GM12892 (cell line): Measurements from ENCODE around the gene TCF12.

Experiments used
- DNase-seq: peaks from one replicate; pipeline ENCODE4 v3.0.0; 2011; ENCODE audit not compliant: insufficient read length
- FAIRE-seq: peaks from 2 replicates; lab custom pipeline; 2011; peaks lifted over from hg19 to GRCh38; lab: Jason Lieb, UNC
- POLR2A ChIP-seq: IDR thresholded peaks from 2 replicates; pipeline ENCODE4 v1.6.1; 2011; ENCODE audit warnings: low read depth, low read length, control low read depth
- POLR2AphosphoS5 ChIP-seq: IDR thresholded peaks from 2 replicates; pipeline ENCODE4 v1.6.1; 2011; ENCODE audit warnings: low read depth, low read length, control low read depth
- TAF1 ChIP-seq: IDR thresholded peaks from 2 replicates; pipeline ENCODE4 v1.6.1; 2011; ENCODE audit warnings: low read depth, mild to moderate bottlenecking, control low read depth, low read length, borderline replicate concordance

Gene TCF12

DNA sequence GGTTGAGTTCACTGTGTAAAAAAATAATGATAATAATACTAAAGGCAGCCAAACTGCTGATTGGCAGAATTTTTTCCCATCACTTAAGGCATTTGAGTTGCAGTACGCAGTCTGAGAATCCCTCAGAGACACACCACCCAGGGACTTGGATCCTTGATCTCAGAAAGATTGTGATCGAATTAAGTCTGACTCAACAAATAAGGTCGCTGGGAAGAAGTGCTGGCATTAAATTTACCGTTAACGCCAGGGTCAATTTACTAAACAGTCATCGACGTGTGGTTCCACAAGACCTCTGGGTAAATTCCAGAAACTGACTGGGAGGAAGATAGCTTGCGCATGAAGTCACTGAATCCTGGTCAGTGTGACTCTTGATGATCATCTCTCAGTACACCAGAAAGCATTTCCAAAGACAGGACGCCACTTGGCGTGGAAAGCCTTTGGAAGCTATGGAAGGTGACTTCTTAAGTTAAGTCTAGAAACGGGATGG is 409.6 kb downstream of the TCF12 start:
- no peak for FAIRE-seq
- DNase-seq, result no peak
- TF ChIP-seq POLR2A (no peak), TAF1 (no peak), POLR2AphosphoS5 (no peak)

DNA sequence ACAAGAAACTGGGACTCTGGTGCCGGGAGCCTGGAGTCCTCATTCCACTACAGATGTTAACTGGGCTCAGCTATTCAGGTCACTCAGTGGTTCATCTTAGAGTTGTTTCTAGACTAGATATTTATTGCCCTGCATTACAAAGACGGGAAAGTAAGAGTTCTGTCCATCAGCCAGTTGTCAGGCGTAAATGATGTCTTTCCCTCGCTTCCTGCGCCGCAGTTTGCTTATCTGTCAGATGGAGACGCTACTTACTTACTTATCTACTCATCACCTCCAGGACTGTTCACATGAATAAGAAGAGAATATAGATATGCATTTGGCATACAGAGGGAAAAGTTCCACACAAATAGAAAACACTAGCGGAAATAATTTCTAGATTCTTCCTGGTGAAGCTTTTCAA is 410.0 kb downstream of the TCF12 start:
- FAIRE-seq (no peak), DNase-seq (no peak)
- TF ChIP-seq POLR2A (no peak), POLR2AphosphoS5 (no peak), TAF1 (no peak)

DNA sequence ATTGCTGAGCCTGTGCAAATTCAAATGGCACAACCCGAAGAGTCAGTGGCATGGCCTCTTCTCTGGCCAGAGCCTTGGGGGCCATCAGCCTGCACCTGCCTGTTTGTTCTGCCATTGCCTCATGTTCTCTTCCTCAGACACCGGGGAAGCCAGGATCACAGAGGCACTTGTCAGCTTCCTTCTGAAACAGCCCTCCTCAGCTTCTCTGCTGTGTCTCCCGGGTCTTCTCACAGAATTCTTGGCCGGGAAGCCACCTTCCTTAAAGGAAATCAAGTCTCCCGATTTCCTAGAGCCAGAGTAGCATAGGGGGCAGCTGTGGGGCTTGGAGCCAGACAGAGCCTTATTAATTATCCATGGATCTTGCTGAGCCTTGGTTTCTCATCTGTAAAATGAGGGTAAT is 410.5 kb downstream of the TCF12 start:
- no peak for TF ChIP-seq TAF1
- TF ChIP-seq POLR2AphosphoS5, result no peak
- TF ChIP-seq POLR2A, result no peak
- DNase-seq, result no peak
- no peak for FAIRE-seq

DNA sequence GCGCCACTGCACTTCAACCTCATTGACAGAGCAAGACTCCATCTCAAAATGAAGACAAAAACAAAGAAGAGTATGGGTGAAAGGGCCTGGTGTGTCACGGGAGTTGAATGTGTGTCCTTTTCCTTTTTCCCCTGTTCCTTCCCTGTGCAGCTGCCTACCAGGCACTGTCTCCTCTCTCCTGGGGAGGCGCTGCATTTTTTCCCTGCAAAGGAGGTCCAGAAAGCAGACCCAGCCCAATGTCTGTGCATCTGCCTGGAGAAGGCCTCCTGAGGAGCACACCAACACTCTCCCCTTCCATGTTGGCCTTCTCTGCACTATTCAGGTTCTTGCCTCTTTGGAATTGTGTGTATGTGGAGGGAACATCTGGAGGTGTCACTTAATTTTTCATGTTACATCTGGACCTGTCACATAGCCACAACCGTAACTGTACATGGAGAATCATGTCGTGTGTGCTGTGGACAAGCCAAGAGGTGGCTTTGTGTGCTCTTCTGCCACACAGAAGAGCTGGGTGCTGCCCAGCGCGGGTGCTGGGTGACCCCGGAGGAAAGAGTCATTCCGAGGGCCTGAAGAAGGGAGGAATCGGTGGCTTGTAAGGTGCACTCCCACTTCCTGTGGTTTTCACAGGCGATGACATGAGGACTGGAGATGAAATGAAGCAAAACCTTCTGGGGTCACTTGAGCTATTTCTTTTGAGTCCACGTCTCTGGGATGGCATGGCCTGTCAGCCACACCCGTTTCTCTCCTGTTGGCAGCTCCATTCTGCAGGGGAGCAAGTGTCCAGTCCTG is 411.3 kb downstream of the TCF12 start:
- no peak for DNase-seq
- TF ChIP-seq POLR2AphosphoS5 (no peak), TAF1 (no peak), POLR2A (no peak)
- FAIRE-seq, result no peak

DNA sequence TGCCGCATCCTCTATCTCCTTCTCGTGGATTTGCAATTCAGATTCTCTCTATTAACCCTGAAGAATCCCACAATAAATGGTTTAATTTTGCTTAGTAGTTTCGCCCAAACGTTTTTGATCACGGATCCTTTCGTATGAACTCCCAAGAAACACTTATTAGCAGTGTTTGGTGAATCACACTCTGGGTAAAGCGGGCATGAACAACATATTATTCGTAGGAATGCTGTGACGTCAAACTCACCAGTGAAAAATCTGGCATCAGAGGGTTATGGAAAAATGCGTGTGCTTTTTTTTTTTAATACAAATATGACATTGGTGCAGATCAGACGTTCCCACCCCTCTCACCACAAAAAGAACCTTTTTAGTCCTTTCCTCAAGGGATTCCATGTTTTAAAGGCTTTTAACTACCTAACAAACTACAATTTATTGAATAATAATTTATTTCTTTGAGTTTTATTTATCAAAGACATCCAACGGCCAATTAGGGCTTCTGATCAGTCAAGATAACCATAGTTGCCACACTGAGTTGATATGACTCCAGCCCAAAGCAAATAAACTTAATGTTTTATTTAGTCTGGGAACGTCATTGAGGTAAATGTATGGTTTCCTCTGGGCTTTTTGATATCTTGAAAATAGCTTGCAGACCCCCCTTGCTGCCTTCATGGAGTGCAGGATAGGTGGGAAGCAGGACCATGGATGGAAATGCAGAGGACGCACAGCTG is 412.3 kb downstream of the TCF12 start:
- FAIRE-seq (no peak), DNase-seq (no peak)
- TF ChIP-seq POLR2A (no peak), POLR2AphosphoS5 (no peak), TAF1 (no peak)

DNA sequence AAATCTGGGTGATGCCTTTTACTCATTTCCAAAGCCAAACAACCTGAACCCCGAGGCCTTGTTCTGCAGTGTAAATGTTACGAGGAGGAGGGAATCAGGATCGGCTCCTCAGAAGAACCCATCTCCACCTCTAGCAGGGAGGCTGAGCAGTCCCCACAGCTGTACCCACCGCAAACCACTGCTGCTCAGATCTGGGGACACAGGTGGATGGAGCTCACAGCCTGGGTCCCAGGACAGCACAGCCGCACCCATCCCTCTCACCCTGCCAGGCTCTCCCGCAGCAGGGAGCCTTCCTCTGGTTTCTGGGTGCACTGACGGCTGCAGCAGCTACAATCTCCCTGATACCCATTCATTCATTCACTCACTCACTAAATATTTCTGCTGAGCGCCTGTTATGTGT is 413.9 kb downstream of the TCF12 start:
- FAIRE-seq, result no peak
- no peak for DNase-seq
- TF ChIP-seq TAF1 (no peak), POLR2A (no peak), POLR2AphosphoS5 (no peak)

DNA sequence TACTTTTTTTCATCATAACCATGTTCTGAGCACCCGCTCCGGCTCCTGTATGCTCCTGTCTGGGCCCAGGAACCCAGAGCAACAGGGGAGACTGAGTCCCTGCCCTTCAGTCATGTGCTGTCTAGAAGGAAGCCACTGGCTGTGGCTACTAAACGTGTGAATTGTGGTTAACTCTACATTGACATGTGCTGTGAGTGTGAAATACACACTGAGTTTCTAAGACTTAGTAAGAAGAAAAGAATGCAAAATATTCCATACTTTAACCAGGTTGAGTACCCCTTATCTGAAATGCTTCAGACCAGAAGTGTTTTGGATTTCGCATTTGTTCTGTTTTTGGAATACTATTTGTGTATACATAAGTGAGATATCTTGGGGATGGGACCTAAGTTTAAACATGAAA is 415.0 kb downstream of the TCF12 start:
- FAIRE-seq (no peak), DNase-seq (no peak)
- no peak for TF ChIP-seq POLR2AphosphoS5
- no peak for TF ChIP-seq TAF1
- no peak for TF ChIP-seq POLR2A

DNA sequence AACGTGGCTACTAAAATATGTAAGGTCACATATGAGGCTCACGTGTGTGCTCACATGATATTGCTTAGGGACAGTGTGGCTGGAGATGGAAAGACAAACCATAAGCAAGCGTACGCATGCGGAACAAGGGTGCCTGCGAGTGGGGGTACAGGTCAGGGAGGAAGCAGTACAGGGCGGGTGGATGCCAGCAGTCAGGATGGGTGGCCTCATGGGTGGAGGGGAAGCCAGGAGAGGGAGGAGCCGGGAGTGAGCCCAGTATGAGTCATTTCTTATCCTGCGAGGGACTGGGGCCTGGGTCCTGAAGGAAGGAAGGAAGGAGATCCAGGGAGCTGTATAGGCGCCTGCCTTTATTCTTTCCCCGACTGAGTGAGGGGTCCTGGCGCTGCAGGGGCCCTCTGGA is 415.8 kb downstream of the TCF12 start:
- FAIRE-seq (no peak), DNase-seq (no peak)
- TF ChIP-seq POLR2A (no peak), POLR2AphosphoS5 (no peak), TAF1 (no peak)

DNA sequence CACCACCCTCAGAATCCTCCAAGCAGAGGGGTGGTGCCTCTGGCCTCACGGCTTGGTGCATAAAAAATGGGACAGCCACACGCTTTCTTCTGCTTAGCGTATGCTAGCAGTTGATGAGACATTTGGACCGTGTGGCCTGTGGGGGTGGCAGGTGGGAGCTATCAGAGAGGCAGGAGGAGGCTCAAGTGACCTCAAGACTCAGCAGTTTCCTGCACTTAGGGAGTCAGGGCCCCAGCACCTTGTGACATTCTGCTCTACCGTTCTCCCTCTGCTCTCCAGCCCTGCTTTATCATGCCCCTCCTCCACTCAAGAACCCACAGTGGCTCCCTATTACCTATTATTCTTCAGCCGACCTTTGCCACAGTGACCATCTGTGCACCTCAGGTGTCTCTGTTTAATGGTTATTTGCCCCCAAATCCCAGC is 416.9 kb downstream of the TCF12 start:
- DNase-seq (no peak), FAIRE-seq (no peak)
- TF ChIP-seq TAF1, result no peak
- TF ChIP-seq POLR2AphosphoS5, result no peak
- no peak for TF ChIP-seq POLR2A

DNA sequence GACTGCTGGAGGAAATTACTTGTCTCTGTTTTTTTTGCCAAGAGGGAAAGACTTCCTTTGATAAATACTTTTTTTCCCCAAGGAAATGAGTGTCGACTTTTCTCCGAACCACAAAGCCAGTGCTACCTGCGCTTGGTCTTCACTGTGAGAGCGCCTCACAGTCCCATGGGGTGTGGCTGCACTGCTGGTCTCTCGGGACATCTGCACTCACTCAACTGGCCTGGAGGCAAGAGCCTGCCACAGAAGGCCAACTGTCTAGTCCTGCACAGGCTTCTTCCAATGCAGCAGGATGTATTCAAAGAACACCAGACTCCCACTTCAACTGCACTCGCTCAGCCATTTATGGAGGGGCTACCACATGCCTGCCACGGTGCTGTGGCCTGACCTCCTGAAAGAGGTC is 417.3 kb downstream of the TCF12 start:
- TF ChIP-seq POLR2A (no peak), TAF1 (no peak), POLR2AphosphoS5 (no peak)
- DNase-seq (no peak), FAIRE-seq (no peak)

DNA sequence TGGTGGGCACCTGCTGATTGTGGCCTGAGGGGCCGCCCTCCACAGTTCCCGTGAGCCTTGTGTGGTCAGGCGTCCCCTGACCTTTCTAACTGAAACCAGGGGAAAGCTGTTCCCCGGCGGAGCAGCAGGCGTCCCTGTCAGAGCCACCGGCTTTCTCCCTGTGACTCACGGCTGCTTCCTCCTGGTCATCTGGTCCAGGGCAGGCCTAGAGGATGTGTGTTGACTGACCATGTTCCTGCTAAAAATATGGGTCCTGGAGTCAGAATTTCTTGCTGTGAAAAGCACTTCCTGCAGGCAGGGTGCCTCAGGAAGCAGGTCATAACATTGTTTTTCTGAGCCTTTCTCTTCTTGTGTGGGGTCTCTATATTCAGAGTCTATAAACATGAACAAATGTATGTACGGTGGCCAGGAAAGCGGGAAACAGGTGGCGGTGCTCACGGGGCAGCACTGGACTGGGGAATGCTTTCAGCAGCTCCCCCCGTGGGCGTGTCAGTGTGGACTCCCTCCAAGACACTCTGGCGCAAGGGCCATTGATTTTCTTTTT is 419.5 kb downstream of the TCF12 start:
- DNase-seq (no peak), FAIRE-seq (no peak)
- TF ChIP-seq POLR2AphosphoS5 (no peak), POLR2A (no peak), TAF1 (no peak)
